Stimulated activated naive CD8-positive, alpha-beta T cell treated with anti-CD3 and anti-CD28 coated beads, Interleukin-15, Interleukin-2, amounts not matched to agents 100 U/mL and 50 U/mL, for 24 hours (primary cell): ENCODE measurements around the gene MPL.
"Not testable (repeated sequence)": the region's sequence is repeated elsewhere in the genome, so short reads cannot be mapped to it uniquely, and the experiment has no call there.

ENCODE experiments used
- ATAC-seq: fragments of 150-1000 bp; cut with Tn5 transposase; one replicate; pipeline ENCODE4 v1.10.0; 2021
- DNase-seq: peaks from one replicate; pipeline ENCODE4 v3.0.0; 2021

The MPL gene

DNA sequence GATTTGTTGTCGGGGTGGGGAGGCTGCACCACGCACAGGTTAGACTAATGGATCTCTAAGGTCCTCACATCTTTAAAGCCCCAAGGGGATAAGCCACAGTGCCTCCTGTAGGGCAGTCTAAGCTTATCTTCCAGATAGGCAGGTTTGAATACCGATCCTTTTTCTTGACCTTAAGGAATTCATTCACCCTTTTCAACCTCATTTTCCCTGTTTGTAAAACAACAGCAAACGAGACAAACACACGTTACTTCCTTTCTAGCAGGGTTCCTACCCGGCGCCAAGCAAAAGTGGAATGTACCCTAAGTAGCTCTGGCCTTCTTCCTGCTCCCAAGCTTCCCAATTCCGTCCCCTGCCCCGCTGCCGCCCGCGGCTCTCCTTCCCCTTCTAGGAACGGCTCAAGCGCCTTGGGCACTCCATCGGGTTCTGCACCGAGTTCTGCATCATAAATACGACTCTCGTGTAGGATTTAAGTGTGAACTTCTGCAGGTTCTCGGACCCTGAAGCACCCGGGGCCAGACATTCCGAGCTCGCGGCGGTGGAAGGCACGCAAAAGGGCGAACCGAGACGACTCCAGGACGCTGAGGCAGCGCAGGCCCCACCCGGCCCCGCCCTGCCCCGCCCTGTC lies 20.6 kb downstream of the MPL start:
- no peak for DNase-seq

GRCh38 chr1:43358746-43359693 lies 21.4 kb downstream of the MPL start, which contains the start of gene CDC20:
TSS of gene CDC20 (plus strand) at chr1:43358981. CDS start at chr1:43359216, 235 bp downstream.
- peak; percentile 99 for ATAC-seq

More for the DNA sequence above, 20.6 kb downstream of the MPL start:
- no peak for ATAC-seq

DNA sequence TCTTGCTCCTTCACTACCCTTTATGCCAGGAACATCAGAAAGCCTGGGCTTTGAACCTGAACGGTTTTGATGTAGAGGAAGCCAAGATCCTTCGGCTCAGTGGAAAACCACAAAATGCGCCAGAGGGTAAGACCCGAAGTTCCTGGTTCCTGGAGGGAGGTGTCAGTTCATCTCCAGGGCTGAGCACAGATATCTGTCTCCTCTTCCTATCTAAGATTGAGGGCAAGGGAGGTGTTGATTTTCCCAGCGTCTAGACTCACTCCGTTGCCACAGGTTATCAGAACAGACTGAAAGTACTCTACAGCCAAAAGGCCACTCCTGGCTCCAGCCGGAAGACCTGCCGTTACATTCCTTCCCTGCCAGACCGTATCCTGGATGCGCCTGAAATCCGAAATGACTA lies 22.1 kb downstream of the MPL start:
- DNase-seq (no peak), ATAC-seq (no peak)

More at GRCh38 chr1:43358746-43359693, 21.4 kb downstream of the MPL start, which contains the start of gene CDC20:
- peak; percentile 99 for DNase-seq

GRCh38 chr1:43360616-43361015 lies 23.0 kb downstream of the MPL start:
- no peak for ATAC-seq
- no peak for DNase-seq

DNA sequence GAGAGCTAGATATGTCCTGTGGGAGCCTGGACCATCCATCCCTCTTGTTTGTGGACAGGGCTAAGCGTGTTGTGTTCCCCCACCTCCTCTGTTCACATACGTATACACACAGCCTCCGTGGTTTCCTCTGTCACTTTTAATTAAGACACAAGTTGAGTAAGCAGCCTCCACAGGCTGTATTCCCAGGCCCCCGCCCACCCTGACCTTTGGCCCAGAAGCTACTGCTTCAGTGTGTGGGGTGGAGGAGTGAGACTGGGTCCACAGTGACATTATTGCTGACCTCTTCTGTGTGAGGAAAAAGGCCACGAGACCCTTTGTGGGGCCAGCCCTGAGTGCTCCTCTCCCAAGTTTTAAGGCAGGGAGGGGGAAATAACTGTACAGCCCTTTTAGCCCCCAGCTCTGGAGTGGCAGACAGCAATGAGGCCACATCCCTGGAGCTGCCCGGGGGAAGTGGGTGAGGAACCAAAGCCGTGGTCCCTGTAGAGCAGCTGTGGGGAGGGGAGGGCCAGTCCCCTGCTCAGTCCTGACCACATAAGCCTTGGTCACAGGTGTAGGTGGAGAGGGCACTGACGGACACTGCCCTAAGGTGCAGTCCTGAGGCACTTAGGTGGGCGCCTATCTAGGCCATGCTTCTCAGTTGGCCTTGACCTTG lies 25.8 kb downstream of the MPL start:
- ATAC-seq = no peak
- DNase-seq = peak; percentile 39

- no peak for ATAC-seq
- no peak for DNase-seq
These were observed 26.4 kb downstream of the MPL start for GRCh38 chr1:43363935-43364525.

DNA sequence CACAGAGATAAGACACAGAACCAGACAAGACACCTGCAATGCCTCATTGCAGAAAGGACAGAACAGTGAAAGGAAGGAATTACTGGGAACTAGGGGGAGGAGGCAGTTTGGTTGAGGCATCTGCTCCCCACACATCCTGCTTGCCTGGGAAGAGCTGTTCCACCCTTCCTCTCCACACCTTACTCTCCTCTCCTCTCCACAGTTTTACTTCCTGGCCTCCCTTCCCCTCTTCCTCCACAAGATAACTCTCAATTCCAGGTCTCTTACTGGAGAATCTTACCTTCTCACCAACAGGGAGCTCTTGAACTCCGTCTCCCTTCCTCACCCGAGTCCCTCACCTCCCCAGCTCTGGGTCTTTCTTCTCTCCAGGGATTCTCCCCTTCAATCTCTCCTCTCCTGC lies 28.1 kb downstream of the MPL start:
- ATAC-seq = no peak
- no peak for DNase-seq

- no peak for ATAC-seq
- DNase-seq = peak; percentile 34
These were observed 28.6 kb downstream of the MPL start for GRCh38 chr1:43366179-43366578.

DNA sequence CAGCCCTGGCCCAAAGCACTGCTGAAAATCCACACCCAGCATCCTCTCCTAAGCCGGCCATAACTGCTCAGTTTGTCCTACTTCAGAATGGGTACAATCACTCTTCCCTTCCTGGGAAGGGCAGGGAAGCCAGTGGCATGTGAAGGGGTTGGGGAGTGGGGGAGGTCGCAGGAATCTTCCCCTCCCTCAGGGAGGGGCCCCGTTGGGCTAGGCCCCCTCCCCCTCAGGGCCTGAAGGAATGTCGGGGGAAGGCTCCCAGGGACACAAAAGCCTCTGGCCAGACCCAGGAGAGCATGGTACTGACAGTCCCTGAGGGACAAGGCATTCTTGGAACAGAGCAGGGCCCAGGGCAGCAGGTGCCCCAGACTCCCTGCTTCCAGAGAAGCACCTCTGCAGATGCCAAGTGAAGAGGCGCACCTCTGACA lies 29.0 kb downstream of the MPL start:
- no peak for DNase-seq
- ATAC-seq = no peak

DNA sequence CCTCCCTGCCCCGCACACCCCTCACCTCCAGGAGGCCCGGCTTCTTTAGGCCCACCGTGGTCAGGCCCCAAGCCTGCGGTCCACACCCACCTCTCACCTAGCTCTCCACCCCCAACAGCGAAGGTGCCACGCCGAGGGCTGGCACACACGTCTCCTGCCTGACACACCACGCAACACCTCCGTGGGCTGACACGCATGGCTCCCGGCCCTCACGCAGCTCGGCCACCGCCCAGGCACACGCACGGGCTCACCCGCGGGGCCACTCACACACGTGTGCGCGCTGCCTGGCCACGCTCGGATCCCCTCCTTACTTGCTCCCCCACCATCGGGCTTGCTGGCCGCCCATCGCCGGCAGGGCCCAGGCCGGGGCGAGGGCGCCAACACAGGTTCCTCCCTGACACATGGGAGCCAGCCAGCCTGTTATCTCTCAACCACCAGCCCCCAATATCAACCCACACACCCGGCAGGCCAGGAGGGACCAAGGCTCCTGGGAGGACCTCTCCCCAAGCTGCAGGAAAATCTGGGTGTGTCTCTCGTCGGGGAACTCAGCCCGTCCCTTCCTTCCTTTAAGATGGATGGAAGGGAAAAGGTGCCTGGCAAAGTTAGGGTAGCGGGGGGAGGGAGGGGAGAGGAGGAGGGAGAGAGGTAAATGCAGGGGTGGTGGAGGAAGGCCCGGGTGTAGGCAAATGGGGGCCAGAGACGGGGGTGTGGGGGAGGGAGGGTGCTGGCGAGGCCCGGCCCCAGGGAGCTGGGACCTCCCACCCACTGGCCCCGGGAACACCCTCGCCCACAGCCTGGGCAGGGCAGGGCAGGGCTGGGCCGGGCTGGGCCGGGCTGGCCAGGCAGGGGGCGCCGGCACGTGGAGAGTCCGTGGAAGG lies 29.6 kb downstream of the MPL start:
- DNase-seq = peak; percentile 42

DNA sequence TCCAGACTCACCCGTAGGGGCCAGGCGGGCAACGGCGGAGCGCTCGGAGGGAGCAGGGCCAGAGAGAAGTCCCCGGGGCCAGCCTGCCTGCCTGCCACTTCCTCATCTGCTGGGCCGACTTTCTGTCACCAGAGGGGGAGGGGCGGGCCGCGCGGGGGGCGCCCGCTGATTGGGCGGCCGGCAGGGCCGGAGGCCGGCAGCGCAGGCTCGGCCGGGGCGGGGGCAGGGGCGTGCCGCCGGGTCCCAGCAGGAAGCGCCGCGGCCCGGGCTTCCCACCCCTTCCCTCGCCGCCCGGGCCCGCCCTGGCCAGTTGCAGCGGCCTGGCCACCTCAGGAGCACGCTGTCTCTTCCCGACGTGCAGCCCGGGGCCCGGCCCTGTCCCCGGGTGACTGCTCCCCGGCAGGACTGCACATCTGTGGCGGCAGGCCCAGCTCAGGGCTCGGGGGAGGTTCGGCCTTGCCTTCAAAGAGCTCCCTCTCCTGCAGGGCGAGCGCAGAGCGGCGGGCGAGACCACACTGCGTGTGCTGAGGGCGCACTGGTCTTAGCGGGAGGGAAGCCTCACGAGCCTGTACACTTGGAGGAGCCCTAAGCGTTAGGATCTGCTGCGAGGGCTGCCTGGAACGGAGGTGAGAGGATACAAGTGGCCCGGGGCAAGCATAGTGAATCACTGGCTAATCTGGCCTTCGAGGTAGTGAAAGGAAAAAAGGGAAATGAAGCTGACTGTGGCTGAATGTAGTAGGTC lies 30.5 kb downstream of the MPL start, which contains the start of gene ELOVL1:
TSS of gene ELOVL1 (minus strand) at position 108 of the 742 bp plus-strand sequence. CDS start 2,402 bp downstream, outside the sequence.
- ATAC-seq (peak; percentile 87), DNase-seq (peak; percentile 95)

More for the DNA sequence above, 29.6 kb downstream of the MPL start:
- peak; percentile 60 for ATAC-seq

GRCh38 chr1:43368646-43369020 lies 31.0 kb downstream of the MPL start:
- DNase-seq (no peak), ATAC-seq (no peak)

- ATAC-seq, DNase-seq: not testable (repeated sequence)
These were observed 32.2 kb downstream of the MPL start for GRCh38 chr1:43369779-43370178.

DNA sequence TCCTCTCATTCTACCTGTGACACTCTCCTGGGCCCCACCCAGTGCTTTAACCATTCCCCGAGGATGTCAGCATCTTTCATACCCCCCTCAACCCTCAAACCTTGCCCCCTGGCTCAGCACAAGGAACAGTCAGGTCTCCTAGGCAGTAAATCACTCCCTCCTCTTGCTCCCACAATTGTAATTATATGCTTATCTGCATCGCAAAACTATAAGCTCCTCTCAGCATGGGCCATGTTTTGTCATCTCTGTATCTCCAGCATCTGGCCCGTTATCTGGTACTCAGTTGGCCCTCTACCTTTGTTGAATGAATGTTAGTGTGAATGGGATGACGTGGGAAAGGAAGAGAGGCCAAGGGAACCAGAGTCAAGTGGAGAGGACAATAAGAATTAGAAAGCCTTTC lies 32.9 kb downstream of the MPL start:
- no peak for ATAC-seq
- DNase-seq = no peak

DNA sequence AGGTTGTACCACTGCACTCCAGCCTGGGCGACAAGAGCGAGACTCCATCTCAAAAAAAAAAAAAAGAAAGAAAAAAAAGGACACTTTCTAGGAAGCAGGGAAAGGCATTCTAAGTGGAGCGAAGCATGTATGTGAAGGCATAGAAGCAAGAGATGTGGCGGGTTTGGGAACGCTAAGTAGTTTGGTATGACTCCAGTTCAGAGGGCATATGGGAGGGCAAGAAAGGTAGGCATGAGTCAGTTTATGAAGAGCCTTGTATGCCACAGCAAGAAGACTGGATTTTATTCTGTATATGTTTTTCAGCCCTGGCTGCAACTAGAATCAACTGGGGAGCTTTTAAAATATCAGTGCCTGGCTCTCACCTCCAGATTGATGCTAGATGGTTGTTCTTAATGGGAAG lies 34.6 kb downstream of the MPL start:
- ATAC-seq = no peak
- no peak for DNase-seq

- DNase-seq = no peak
- no peak for ATAC-seq
These were observed 35.7 kb downstream of the MPL start for GRCh38 chr1:43373066-43373940.

DNA sequence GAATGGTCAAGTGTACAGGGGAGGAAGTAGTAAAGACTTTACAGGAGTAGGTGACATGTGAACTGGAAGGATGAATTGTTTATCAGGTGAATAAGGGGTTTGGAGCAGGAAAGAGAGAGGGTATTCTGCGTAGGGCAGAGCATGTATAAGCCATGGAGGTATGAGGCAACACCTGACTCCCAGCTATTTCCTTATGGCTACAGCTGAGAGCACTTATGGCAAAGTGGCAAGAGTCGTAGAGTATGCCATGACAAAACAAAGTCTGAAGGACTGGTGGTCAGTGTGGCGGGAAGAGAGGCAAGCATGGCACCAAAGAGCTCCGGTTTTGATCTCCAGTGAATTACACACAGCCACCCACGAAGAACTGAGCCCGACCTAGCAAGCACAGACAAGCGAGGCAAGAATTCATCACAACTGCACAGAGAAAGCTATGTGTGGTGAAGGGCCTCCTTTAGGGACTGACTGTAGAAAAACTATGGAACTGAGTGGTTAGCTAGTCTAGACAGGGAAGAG lies 39.2 kb downstream of the MPL start:
- ATAC-seq = no peak
- no peak for DNase-seq

- DNase-seq = no peak
- ATAC-seq = no peak
These were observed 40.2 kb downstream of the MPL start for GRCh38 chr1:43377831-43378230.

DNA sequence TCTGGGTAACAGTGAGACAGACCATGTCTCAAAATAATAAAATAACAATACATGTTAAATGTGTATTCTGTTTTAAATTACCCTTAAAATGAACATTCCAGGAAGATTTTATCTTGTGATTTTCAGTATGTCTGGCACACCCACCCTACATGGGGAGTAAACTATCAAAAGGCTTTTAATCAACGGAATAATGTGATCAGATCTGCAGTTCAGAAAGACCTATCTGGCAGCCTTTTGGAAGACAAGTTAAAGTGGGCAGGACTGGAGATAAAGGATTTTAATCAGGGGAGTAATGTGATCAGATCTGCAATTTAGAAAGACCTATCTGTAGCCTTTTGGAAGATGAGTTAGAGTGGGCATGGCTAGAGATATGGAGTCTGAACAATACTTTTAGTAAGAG lies 41.9 kb downstream of the MPL start:
- ATAC-seq (no peak), DNase-seq (no peak)
